Neural cell (in vitro differentiated cells): ENCODE measurements around the gene LLPH.

Experiments
- EP300 ChIP-seq: fragments of 450-650 bp; conservative IDR thresholded peaks from 2 replicates; pipeline ENCODE4 v1.6.1; 2014; ENCODE audit warnings: antibody characterized with exemption, mild to moderate bottlenecking, moderate library complexity; ENCODE audit not compliant: poor library complexity, severe bottlenecking
- EZH2 ChIP-seq: fragments of 200-600, 300-800 bp; shearing (Covaris generic), sonication (generic); IDR thresholded peaks from 2 replicates; pipeline ENCODE4 v1.6.1; 2014; ENCODE audit warnings: antibody characterized with exemption, low read length, borderline replicate concordance, mild to moderate bottlenecking; ENCODE audit not compliant: insufficient read depth, poor library complexity, severe bottlenecking
- POLR2AphosphoS5 ChIP-seq: IDR thresholded peaks from 2 replicates; pipeline ENCODE4 v1.6.1; 2012
- RAD21 ChIP-seq: fragments of 450-650 bp; conservative IDR thresholded peaks from 2 replicates; pipeline ENCODE4 v1.6.1; 2014; ENCODE audit warnings: antibody characterized with exemption, mild to moderate bottlenecking, moderate library complexity
- SMC3 ChIP-seq: fragments of 450-650 bp; conservative IDR thresholded peaks from 2 replicates; pipeline ENCODE4 v1.6.1; 2014; ENCODE audit warnings: antibody characterized with exemption, mild to moderate bottlenecking, moderate library complexity; ENCODE audit not compliant: poor library complexity
- TF ChIP-seq, protein P1 (sequence below): fragments of 450-650 bp; IDR thresholded peaks from 2 replicates; pipeline ENCODE4 v1.5.1; 2014; ENCODE audit warnings: antibody characterized with exemption, mild to moderate bottlenecking, moderate library complexity; ENCODE audit not compliant: poor library complexity, severe bottlenecking

DNA sequence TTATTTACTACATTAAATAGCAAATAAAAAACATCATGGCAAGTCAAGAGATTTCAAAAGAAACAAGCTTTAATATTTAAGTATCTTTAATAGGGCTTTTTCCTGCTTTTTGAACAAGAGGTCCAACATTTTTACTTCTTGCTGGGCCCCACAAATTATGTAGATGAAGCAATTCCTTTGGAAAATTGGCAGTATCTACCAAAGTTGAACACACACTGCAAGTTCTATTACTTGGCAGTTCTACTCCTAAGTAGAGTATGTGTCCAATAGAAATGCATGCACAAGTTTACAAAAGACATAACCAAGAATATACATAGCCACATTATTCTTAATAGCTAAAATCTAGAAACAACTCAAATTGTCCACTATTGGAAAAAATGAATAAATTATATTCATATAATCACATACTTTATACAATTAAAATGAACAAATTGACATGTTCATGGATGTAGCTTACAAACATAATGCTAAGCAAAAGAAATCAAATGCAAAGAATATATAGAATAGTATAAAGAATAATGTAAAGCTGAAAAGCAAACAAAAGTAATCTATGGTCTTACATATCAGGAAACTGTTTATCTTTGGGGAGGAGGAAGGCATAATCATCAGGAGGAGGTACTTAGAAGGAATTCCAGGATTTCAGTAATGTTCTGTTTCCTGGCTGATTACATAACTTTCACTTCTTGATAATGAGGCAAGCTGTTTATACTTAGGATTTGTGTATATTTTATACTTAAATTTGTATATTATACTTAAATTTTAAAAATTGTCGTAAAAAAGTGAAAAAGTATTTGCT, 45.8 kb upstream of the LLPH start:
- TF ChIP-seq, protein P1, sequence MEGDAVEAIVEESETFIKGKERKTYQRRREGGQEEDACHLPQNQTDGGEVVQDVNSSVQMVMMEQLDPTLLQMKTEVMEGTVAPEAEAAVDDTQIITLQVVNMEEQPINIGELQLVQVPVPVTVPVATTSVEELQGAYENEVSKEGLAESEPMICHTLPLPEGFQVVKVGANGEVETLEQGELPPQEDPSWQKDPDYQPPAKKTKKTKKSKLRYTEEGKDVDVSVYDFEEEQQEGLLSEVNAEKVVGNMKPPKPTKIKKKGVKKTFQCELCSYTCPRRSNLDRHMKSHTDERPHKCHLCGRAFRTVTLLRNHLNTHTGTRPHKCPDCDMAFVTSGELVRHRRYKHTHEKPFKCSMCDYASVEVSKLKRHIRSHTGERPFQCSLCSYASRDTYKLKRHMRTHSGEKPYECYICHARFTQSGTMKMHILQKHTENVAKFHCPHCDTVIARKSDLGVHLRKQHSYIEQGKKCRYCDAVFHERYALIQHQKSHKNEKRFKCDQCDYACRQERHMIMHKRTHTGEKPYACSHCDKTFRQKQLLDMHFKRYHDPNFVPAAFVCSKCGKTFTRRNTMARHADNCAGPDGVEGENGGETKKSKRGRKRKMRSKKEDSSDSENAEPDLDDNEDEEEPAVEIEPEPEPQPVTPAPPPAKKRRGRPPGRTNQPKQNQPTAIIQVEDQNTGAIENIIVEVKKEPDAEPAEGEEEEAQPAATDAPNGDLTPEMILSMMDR, result no peak
- TF ChIP-seq POLR2AphosphoS5, result no peak
- no peak for TF ChIP-seq EZH2
- no peak for TF ChIP-seq SMC3
- no peak for TF ChIP-seq RAD21
- no peak for TF ChIP-seq EP300
